Stimulated activated memory B cell treated with anti-CD40 and anti-IgM and Interleukin-4, amounts not matched to agents 10 μg/mL and 1 μg/mL and 100 μg/mL, for 72 hours (primary cell): ENCODE results near the gene CYB5R3.
"Not testable (repeated sequence)": the region's sequence is repeated elsewhere in the genome, so short reads cannot be mapped to it uniquely, and the experiment has no call there.

Experiments used
- ATAC-seq: fragments of 150-1000 bp; cut with Tn5 transposase; 2 replicates; pipeline ENCODE4 v1.10.0; 2021
- H3K27ac Mint-ChIP-seq: one replicate; pipeline ENCODE4 v1.8.0; 2022; ENCODE audit warnings: mild to moderate bottlenecking, mixed read lengths
- H3K27me3 Mint-ChIP-seq: one replicate; pipeline ENCODE4 v1.8.0; 2022; ENCODE audit warnings: mixed read lengths
- H3K36me3 Mint-ChIP-seq: one replicate; pipeline ENCODE4 v1.8.0; 2022; ENCODE audit warnings: mixed read lengths
- H3K4me1 Mint-ChIP-seq: one replicate; pipeline ENCODE4 v1.8.0; 2022; ENCODE audit warnings: mixed read lengths
- H3K4me3 Mint-ChIP-seq: one replicate; pipeline ENCODE4 v1.8.0; 2022; ENCODE audit warnings: mild to moderate bottlenecking, moderate library complexity, mixed read lengths
- H3K9me3 Mint-ChIP-seq: one replicate; pipeline ENCODE4 v1.8.0; 2022; ENCODE audit warnings: mixed read lengths

CYB5R3 gene

GRCh38 chr22:42684462-42685195 is 35.4 kb upstream of the CYB5R3 start:
- H3K27me3 Mint-ChIP-seq = no peaks in the 10 kb centered on the region
- ATAC-seq = no peak
- H3K9me3 Mint-ChIP-seq = peaks cover 5% of the 10 kb centered on the region
- H3K4me3 Mint-ChIP-seq = no peak overlapping the region
- H3K4me1 Mint-ChIP-seq = peaks cover 9% of the 10 kb centered on the region
- peak overlapping the region; percentile 4 for H3K27ac Mint-ChIP-seq
- peaks cover 2% of the 10 kb centered on the region for H3K36me3 Mint-ChIP-seq

- Mint-ChIP-seq H3K4me1 (peaks cover 9% of the 10 kb centered on the region), H3K27me3 (no peaks in the 10 kb centered on the region), H3K36me3 (peaks cover 10% of the 10 kb centered on the region), H3K4me3 (no peak overlapping the region), H3K9me3 (peaks cover 13% of the 10 kb centered on the region), H3K27ac (peak overlapping the region; percentile 4)
- no peak for ATAC-seq
These were observed 34.5 kb upstream of the CYB5R3 start for GRCh38 chr22:42683578-42684283.

GRCh38 chr22:42682113-42682851 is 33.1 kb upstream of the CYB5R3 start:
- Mint-ChIP-seq H3K36me3 (peaks cover 22% of the 10 kb centered on the region), H3K4me3 (no peak overlapping the region), H3K27ac (no peak overlapping the region), H3K27me3 (no peaks in the 10 kb centered on the region), H3K4me1 (peaks cover 9% of the 10 kb centered on the region), H3K9me3 (peaks cover 21% of the 10 kb centered on the region)
- ATAC-seq = no peak

- Mint-ChIP-seq H3K27ac (no peak overlapping the region), H3K9me3 (peaks cover 21% of the 10 kb centered on the region), H3K4me3 (no peak overlapping the region), H3K36me3 (peaks cover 22% of the 10 kb centered on the region), H3K27me3 (no peaks in the 10 kb centered on the region), H3K4me1 (peaks cover 8% of the 10 kb centered on the region)
- ATAC-seq = no peak
These were observed 31.5 kb upstream of the CYB5R3 start for GRCh38 chr22:42680648-42681047.

GRCh38 chr22:42679691-42680090 is 30.5 kb upstream of the CYB5R3 start:
- Mint-ChIP-seq H3K4me3 (no peak overlapping the region), H3K36me3 (peaks cover 22% of the 10 kb centered on the region), H3K27me3 (no peaks in the 10 kb centered on the region), H3K9me3 (peaks cover 21% of the 10 kb centered on the region), H3K27ac (no peak overlapping the region), H3K4me1 (peaks cover 8% of the 10 kb centered on the region)
- no peak for ATAC-seq

- no peak for ATAC-seq
- no peak overlapping the region for H3K27ac Mint-ChIP-seq
- H3K4me3 Mint-ChIP-seq = no peak overlapping the region
- H3K9me3 Mint-ChIP-seq = peaks cover 21% of the 10 kb centered on the region
- H3K36me3 Mint-ChIP-seq = peaks cover 22% of the 10 kb centered on the region
- H3K4me1 Mint-ChIP-seq = peaks cover 8% of the 10 kb centered on the region
- H3K27me3 Mint-ChIP-seq = no peaks in the 10 kb centered on the region
These were observed 29.7 kb upstream of the CYB5R3 start for GRCh38 chr22:42678894-42679293.

GRCh38 chr22:42677936-42678335 is 28.7 kb upstream of the CYB5R3 start:
- H3K27ac Mint-ChIP-seq, H3K4me1 Mint-ChIP-seq, H3K4me3 Mint-ChIP-seq, H3K27me3 Mint-ChIP-seq, ATAC-seq: not testable (repeated sequence)
- peaks cover 21% of the 10 kb centered on the region for H3K9me3 Mint-ChIP-seq
- H3K36me3 Mint-ChIP-seq = peaks cover 22% of the 10 kb centered on the region

- H3K4me1 Mint-ChIP-seq = peaks cover 22% of the 10 kb centered on the region
- ATAC-seq = no peak
- H3K27me3 Mint-ChIP-seq = no peaks in the 10 kb centered on the region
- H3K27ac Mint-ChIP-seq = no peak overlapping the region
- peaks cover 21% of the 10 kb centered on the region for H3K9me3 Mint-ChIP-seq
- H3K4me3 Mint-ChIP-seq = no peak overlapping the region
- H3K36me3 Mint-ChIP-seq = peaks cover 22% of the 10 kb centered on the region
These were observed 26.9 kb upstream of the CYB5R3 start for GRCh38 chr22:42676059-42676607.

DNA sequence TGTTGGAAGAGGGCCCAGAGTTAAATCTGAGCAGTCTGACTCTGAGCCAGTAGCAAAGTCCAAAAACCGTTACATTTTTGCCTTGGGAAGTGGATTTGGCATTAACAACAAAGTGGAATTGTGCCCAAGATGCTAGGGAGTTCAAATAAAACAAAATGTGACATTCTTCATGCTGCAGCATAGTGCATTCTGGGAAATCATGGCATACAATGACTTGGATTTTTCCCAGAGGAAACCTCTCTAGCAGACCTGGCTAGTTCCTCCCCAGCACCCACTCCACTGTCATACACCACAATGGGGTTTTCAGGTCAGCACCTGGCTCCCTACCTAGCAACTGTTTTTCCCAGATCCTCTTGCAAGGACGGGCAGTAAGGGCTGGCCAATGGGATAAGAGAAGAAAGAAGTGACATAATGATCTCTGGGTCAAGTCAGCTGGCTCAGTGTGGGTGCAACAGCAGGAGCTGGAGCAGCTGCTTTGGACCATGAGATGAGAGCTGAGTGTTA is 24.8 kb upstream of the CYB5R3 start:
- Mint-ChIP-seq H3K27ac (no peak overlapping the region), H3K4me3 (no peak overlapping the region), H3K4me1 (peaks cover 36% of the 10 kb centered on the region), H3K27me3 (no peaks in the 10 kb centered on the region), H3K36me3 (peaks cover 14% of the 10 kb centered on the region), H3K9me3 (peaks cover 10% of the 10 kb centered on the region)
- no peak for ATAC-seq

DNA sequence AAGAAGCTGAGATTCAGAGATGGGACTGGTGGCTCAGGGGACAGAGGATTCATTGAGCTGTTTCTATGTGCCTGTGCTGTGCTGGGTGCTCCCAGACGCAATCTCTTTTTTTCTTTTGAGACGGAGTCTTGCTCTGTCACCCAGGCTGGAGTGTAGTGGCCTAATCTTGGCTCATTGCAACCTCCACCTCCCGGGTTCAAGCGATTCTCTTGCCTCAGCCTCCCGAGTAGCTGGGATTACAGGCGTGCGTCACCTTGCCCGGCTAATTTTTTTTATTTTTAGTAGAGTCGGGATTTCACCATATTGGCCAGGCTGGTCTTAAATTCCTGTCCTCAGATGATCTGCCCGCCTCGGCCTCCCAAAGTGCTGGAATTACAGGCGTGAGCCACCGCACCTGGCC is 23.9 kb upstream of the CYB5R3 start:
- H3K4me3 Mint-ChIP-seq, H3K27me3 Mint-ChIP-seq, H3K27ac Mint-ChIP-seq, H3K9me3 Mint-ChIP-seq, H3K36me3 Mint-ChIP-seq, ATAC-seq: not testable (repeated sequence)
- H3K4me1 Mint-ChIP-seq = peaks cover 36% of the 10 kb centered on the region

DNA sequence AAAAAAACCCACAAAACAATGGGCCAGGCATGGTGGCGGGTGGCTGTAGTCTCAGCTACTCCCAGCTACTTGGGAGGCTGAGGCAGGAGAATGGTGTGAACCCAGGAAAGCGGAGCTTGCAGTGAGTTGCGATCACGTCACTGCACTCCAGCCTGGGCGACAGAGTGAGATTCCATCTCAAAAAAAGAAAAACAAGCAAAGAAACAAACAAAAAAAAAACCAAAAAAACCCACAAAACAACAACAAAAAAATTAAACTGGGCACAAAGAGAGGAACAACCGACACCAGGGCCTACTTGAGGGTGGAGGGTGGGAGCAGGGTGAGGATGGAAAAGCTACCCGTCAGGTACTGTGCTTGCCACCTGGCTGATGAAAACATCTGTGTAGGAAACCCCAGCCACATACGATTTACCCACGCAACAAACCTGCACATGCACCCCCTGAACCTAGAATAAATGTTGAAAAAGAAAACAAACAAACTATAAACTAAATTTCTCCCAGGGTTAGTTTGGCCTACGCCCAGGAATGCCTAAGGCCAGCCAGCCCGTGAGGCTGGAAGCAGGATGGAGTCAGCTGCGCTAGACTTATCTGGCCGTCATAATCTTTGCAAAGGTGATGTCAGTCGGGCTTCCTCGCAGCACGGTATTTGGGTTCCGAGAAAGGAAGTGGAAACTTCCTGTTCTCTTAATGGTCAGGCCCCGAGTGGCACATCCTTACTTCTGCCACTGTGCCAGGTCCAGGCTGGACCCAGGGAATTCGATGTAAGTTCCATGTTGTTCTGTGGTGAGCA is 21.9 kb upstream of the CYB5R3 start:
- ATAC-seq = peak; percentile 86

GRCh38 chr22:42670046-42670445 is 20.9 kb upstream of the CYB5R3 start:
- peak overlapping the region; percentile 87 for H3K27ac Mint-ChIP-seq
- ATAC-seq = no peak
- no peaks in the 10 kb centered on the region for H3K36me3 Mint-ChIP-seq
- no peaks in the 10 kb centered on the region for H3K9me3 Mint-ChIP-seq
- no peak overlapping the region for H3K4me3 Mint-ChIP-seq
- no peaks in the 10 kb centered on the region for H3K27me3 Mint-ChIP-seq
- peaks cover 44% of the 10 kb centered on the region for H3K4me1 Mint-ChIP-seq

More for the DNA sequence above, 21.9 kb upstream of the CYB5R3 start:
- H3K9me3 Mint-ChIP-seq = no peaks in the 10 kb centered on the region
- H3K27me3 Mint-ChIP-seq = no peaks in the 10 kb centered on the region
- no peaks in the 10 kb centered on the region for H3K36me3 Mint-ChIP-seq
- peak overlapping the region; percentile 87 for H3K27ac Mint-ChIP-seq
- peaks cover 34% of the 10 kb centered on the region for H3K4me1 Mint-ChIP-seq
- H3K4me3 Mint-ChIP-seq = peak overlapping the region; percentile 31

DNA sequence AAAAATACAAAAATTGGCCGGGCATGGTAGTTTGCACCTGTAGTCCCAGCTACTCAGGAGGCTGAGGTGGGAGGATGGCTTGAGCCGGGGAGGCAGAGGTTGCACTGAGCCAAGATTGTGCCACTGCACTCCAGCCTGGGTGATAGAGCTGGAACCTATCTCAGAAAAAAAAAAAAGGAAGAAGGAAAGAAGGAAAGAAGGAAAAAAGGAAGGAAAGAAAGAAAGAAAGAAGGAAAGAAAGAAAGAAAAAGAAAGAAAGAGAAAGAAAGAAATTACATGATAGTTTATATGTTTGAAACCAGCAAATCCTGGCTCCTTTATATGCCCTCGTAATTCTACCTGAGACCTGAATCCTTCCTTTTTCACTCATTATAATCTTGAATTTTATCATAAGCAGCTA is 17.2 kb upstream of the CYB5R3 start:
- H3K36me3 Mint-ChIP-seq, H3K9me3 Mint-ChIP-seq, H3K27me3 Mint-ChIP-seq, ATAC-seq: not testable (repeated sequence)
- peak overlapping the region; percentile 34 for H3K4me3 Mint-ChIP-seq
- peak overlapping the region; percentile 86 for H3K27ac Mint-ChIP-seq
- H3K4me1 Mint-ChIP-seq = peaks cover 47% of the 10 kb centered on the region

- Mint-ChIP-seq H3K4me3 (peak overlapping the region; percentile 16), H3K27me3 (no peaks in the 10 kb centered on the region), H3K9me3 (no peaks in the 10 kb centered on the region), H3K36me3 (no peaks in the 10 kb centered on the region), H3K4me1 (peaks cover 35% of the 10 kb centered on the region), H3K27ac (peak overlapping the region; percentile 86)
- ATAC-seq = peak; percentile 84
These were observed 16.0 kb upstream of the CYB5R3 start for GRCh38 chr22:42664976-42665831.
